Body of pancreas (tissue), 4 donors: ENCODE measurements around the gene IGSF21.

Experiments
- CTCF ChIP-seq, 7 experiments: fragments of 450-650 bp in 4 of 7; fragments of 200-600 bp in 3 of 7; sonication (generic) in 3 of 7; IDR thresholded peaks; one replicate each; pipeline ENCODE4 v1.5.1; 2016 to 2019; ENCODE audit warnings: antibody characterized with exemption in 7 of 7
- POLR2A ChIP-seq, 3 donors: fragments of 450-650 bp; IDR thresholded peaks; one replicate each; pipeline ENCODE4 v1.6.1; 2016; ENCODE audit warnings: antibody characterized with exemption in 3 of 3, mild to moderate bottlenecking in 2 of 3

- no peak for TF ChIP-seq POLR2A (IDR thresholded peaks at IDR 0.05)
- no peak for TF ChIP-seq CTCF (IDR thresholded peaks at IDR 0.05)
Measured at GRCh38 chr1:18062185-18062584, 45.4 kb upstream of the IGSF21 start.
